A549 (cell line): ENCODE measurements around the gene SLC35A3.

Source experiments
- MAX ChIP-seq: IDR thresholded peaks from 2 replicates; pipeline ENCODE4 v1.6.1; 2012
- TF ChIP-seq, protein P1 (sequence below): fragments of >200 bp; sonication (Bioruptor Twin); formaldehyde crosslinking; IDR thresholded peaks from 3 replicates; pipeline ENCODE4 v1.5.1; 2016
- TF ChIP-seq, protein P2 (sequence below): fragments of 200-600 bp; sonication (generic); IDR thresholded peaks from 2 replicates; pipeline ENCODE4 v1.6.1; 2016; ENCODE audit warnings: antibody characterized with exemption, mild to moderate bottlenecking, moderate library complexity

- no peak for TF ChIP-seq MAX
- TF ChIP-seq, protein P1, sequence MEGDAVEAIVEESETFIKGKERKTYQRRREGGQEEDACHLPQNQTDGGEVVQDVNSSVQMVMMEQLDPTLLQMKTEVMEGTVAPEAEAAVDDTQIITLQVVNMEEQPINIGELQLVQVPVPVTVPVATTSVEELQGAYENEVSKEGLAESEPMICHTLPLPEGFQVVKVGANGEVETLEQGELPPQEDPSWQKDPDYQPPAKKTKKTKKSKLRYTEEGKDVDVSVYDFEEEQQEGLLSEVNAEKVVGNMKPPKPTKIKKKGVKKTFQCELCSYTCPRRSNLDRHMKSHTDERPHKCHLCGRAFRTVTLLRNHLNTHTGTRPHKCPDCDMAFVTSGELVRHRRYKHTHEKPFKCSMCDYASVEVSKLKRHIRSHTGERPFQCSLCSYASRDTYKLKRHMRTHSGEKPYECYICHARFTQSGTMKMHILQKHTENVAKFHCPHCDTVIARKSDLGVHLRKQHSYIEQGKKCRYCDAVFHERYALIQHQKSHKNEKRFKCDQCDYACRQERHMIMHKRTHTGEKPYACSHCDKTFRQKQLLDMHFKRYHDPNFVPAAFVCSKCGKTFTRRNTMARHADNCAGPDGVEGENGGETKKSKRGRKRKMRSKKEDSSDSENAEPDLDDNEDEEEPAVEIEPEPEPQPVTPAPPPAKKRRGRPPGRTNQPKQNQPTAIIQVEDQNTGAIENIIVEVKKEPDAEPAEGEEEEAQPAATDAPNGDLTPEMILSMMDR, result no peak
- TF ChIP-seq, protein P2, sequence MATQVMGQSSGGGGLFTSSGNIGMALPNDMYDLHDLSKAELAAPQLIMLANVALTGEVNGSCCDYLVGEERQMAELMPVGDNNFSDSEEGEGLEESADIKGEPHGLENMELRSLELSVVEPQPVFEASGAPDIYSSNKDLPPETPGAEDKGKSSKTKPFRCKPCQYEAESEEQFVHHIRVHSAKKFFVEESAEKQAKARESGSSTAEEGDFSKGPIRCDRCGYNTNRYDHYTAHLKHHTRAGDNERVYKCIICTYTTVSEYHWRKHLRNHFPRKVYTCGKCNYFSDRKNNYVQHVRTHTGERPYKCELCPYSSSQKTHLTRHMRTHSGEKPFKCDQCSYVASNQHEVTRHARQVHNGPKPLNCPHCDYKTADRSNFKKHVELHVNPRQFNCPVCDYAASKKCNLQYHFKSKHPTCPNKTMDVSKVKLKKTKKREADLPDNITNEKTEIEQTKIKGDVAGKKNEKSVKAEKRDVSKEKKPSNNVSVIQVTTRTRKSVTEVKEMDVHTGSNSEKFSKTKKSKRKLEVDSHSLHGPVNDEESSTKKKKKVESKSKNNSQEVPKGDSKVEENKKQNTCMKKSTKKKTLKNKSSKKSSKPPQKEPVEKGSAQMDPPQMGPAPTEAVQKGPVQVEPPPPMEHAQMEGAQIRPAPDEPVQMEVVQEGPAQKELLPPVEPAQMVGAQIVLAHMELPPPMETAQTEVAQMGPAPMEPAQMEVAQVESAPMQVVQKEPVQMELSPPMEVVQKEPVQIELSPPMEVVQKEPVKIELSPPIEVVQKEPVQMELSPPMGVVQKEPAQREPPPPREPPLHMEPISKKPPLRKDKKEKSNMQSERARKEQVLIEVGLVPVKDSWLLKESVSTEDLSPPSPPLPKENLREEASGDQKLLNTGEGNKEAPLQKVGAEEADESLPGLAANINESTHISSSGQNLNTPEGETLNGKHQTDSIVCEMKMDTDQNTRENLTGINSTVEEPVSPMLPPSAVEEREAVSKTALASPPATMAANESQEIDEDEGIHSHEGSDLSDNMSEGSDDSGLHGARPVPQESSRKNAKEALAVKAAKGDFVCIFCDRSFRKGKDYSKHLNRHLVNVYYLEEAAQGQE, result no peak
Measured at GRCh38 chr1:99935534-99935933, 34.3 kb upstream of the SLC35A3 start.
